Activated naive CD4-positive, alpha-beta T cell treated with anti-CD3 and anti-CD28 coated beads, Interleukin-2, amount 50 U/mL, for 16 hours (primary cell): ENCODE measurements around the gene DLG2.

Experiments used
- DNase-seq: peaks from one replicate; pipeline ENCODE4 v3.0.0-alpha.2; 2020

Gene DLG2

DNA sequence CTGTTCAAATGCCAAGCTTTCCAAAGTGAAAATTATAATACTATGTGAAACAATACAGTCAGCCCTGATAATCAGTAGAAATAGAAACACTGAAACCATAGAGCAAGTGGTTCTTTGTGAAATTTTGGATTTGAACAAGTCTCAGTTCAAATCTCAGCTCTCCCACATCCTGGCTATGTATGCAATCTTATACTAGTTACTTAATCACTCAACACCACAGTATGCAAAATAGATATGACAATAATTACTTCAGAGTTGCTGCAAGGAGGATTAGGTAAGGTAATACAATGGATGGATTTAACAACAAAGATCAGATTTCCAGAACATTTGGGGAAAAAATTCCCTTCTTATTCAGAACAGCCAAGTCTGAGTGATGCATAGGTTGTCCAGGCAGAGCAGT lies 1489.2 kb downstream of the DLG2 start:
- DNase-seq = no peak

DNA sequence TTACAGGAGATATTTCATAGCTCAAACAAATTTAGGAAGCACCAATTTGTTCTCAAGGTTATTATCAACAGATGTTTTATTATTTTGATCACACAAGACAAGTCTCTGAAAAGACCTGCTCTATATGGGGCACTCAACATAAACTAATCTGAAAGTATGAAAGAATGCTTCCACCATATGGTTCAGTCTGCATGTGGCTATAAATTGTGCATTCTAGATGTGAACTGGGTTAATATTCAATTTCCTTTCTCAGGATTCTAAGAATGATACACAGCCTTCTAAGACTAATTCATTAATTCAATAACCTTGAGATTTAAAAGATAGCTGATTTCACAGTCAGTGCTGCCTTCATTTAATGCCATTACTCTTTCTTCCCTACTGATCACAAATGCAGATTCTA lies 1489.6 kb downstream of the DLG2 start:
- no peak for DNase-seq

DNA sequence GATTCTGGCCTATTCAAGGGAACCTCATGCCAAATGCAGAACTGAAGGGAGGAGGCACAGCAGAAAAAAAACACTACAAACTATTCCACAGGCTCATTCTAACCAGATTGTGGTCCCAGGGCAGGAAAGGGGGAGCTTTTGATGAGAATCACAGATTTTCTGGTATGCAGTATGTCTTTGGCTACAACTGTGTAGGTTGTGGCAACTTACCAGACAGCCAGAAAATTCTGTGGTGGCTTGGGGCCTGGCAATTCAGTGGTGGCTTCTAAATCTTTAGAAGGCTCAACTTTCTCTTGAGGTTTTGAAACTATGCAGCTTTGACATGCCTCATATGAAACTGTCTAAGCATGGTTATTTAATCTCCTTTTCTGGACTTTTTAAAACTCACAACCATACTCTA lies 1490.2 kb downstream of the DLG2 start:
- DNase-seq = no peak

DNA sequence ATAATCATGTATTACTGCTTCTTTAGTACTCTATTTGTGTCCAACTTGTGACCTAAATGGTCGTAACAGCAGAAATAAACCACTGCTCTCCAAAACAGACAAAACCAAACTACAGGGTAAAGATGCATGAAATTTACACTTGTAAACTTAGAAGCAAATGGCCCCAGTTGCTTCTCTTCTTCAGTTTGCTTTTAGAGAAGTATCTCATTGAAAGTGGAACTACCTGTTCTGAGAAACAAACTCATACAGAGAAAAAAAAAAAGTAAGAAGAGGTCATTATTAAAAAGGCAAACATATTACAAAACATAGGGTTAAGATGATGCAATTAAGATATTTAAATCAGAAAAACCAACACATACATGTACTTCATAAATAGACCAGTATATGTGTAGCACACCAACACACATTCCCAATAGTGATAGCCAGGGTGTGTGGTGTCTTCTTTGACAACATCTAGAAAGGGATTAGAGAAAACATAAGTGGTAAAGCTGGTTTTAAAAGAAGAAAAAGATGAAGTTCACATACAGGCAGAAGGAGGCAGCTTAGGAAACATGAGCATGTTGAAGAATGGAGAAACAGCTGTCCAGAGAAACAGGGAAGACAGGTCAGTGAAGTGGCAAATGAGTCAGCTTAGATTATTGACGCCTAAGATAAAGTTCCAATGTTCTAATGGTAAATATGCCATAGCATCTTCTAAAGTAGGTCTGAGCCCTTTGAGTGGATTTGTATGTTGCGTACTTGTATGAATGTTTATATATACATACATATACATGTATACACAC lies 1496.3 kb downstream of the DLG2 start:
- no peak for DNase-seq

DNA sequence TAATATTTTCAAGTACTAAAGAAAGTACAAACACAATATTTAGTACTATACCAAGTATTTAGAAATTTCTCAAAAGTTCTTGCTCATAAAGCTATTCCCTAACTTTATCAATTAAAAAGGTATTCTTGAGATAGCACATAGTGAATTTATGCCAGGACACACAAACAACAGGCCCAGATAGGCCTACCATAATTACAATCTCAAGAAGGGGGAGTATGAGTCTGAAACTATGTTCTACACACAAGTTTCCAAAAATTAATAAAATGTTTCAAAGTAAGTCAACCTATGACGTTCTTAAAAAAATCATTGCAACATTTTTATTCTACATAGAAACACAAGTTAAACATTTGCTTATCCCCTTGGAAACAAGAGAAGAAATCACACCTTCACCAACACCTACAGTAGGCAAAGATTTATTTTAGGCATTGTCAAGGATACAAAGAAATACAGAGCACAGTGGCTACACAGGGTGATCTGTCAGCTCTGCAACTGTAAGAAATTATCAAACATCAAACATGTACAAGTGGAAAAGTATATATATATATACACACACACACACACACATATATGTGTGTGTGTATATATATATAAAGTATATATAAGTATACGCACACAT lies 1497.1 kb downstream of the DLG2 start:
- no peak for DNase-seq

DNA sequence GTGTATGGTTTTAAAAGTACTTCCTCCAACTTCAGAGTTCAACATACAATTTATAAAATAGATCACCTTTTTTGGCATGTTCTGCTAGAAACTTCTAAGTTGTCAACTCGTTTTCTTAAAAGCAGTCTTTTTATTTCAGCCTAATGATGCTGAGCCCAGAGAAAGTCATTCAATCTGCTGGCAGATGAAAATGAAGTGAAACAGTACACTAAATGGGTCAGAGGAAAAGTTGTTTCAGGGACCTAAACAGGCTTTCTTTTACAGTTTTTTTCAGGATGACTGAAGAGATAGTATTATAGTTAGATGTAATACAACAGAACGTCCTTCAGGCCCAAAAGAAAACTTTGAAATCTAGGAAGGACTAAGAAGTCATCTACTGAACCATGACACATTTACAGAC lies 1498.3 kb downstream of the DLG2 start:
- DNase-seq = no peak

DNA sequence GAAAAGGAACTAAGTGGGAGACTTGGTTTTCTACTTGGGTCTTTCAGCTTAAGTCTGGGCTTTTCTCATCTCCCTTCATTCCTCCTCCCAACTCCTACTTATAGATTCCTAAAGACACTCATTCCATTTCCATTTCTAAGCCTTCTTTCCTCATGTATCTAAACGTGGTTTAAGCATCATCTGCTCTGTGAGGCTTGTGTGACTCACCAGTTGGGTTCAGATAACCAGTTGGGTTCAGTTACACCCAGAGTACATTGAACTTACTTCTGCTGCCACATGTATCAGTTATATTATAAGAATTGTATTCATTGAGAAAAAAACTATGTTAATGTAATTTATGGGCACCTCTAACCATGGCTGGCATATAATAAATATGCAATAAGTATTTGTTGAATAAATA lies 1509.8 kb downstream of the DLG2 start:
- DNase-seq = no peak

DNA sequence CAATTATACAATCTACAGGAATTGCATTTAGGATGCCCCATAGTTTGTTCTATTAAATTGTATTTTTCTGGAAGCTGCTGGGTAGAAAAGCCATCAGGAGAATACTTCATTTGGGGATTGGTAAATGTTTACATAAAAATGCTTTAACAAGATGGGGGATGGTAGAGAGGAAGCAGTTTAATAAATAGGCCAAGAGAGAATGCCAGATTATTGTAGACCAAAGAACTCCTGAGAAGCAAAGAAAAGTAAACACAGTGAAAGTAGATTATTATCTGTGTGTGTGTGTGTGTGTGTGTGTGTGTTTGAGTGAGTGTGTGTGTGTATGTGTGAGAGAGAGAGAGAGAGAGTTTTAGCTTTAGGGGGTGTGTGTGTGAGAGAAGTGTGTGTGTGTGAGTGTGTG lies 1520.6 kb downstream of the DLG2 start:
- no peak for DNase-seq

DNA sequence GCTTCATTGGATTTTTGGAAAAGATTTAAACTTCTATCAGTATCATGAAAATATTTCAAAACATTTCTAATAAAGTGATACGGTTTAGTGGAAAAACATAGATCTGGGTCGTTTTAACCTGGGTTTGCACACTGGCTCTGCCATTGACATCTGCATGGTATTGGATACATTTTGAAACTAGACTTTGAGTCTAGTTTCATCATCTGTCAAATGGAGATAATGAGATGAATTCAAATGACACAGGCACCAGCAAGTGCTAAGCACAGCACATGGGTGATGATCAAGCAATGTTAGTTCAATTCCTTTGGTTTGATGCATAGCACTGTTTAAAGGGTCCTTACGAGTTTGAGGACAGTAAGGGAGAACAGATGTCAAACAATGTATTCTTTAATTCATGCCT lies 1522.0 kb downstream of the DLG2 start:
- no peak for DNase-seq

DNA sequence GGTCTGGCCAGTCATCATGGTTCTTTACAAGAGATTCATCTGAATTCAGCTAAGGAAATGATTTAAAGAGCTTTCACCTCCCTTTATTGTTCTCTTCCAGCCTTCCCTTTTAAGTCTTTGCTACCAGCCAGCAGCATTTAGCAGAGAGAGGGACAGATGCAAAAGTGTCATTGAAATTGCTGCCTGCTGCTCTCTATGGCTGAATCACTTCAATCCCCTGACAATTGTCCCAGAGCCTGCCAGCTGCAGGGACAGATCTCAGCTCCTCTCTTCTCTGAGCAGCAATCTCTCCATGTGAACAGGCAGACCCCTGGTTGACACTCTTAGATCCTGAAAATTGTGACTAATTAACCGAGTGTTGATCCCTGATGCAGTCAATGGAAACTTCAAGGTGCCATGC lies 1524.0 kb downstream of the DLG2 start:
- no peak for DNase-seq

DNA sequence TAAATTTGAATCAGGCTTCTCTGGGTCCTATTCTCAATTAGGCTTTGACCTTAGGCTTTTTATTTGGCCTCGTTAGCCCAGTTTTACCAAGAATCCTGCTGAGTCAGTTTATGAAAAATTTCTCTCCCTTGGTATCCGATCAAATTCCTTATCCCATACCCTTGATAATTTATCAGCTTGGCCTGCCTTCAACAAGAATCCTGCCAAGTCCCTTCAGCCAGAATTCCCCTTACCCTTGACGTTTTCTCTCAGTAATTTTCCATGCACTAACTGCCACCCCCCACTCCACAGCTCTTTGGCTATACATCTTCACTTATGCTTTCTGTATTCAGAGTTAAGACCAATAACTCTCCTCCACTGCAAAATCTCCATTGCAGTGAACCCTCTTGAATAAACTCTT lies 1530.0 kb downstream of the DLG2 start:
- no peak for DNase-seq

DNA sequence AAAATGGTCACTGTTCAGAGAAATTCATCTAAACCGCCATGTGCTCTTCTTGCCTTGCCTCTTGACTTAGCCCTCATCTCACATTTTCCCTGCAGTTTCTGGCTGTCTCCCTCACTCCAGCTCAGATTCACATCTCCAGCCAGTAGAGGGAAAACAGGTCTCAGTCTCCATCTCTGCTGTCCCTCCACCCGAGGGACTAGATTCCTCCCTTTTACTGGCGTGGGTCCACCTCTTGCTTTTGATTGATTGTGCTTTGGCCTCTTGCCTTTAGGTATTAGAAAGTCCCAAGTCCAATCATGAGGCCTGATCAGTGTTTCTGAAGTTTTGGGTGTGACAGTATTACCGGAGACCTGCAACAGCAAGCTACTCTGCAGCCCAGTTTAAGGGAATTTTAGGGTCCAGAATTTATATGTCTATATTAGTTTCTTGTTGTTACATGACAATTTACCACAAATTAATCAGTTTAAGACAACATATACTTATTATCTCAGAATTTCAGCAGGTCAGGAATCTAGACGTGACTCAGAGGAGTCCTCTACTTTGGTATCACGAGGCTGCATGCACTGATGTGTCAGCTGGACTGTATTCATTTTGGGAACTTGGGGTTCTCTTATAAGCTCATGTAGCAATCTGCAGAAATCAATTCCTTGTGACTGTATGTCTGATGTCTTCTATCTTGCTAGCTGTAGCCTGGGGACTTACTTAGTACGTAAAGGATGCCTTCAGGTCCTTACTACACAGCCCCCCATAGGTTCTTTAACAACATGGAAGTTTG lies 1535.7 kb downstream of the DLG2 start:
- no peak for DNase-seq

DNA sequence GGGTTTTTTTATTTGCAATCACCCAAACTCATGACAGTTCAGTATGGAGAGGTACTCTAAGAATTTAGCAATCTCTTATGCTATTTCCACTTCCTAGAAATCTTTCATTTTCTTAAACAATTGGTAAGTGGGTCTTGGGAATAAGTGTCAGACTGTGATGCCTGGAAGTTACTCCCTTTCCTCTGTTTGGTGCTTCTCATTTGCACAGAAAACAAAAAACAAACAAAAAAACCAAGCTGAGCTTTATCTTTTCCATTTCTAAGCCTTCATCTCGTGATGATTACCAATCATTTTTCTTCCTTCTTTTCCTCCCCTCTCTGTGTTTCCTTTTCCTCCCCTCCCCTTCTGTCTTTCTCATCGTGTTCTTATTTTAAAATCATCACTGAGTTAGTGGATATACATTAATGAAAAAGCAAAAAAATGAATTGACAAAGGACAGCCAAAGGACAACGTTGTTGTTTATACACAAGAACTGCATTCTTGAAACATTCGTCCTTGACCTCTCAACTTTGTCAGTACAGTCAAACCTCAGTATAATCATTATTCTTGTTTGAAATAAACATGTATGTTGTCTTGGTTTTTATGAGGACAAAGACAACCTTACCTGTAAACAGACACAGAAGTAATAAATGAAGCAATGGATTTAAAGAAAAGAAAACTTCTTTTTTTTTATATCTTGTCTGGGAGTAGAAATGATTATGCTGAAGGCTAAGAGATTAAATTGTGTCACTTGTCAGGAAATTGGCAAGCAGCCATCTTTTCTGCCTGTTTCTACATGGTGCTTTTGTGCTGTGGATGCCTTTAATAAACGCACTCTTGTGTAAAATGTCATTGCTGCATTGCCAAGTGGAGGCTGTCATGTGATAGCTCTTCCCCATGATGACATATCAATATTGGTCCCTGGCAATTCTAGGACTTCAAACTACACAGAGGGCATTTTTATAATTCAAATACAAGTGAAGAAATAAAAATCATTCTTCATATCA lies 1537.8 kb downstream of the DLG2 start:
- DNase-seq = no peak

DNA sequence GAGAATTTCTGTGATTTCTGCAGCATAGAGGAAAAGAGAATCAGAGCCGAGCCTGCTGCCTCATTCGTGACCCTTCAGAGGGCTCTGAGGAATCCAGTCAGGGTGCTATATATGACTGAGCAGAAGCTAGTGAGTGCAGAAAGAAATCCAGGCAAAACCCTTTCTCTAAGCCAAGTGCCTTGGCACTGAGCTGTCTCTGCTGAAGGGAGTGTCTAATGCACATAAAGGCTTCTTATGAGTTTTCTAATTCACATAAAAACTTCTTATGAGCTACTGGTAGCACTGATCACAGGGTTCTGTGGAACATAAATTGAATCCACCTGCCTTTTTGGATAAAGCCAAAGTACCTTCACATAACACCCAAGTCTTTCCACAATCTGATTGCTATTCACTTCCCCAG lies 1555.3 kb downstream of the DLG2 start:
- DNase-seq = no peak

DNA sequence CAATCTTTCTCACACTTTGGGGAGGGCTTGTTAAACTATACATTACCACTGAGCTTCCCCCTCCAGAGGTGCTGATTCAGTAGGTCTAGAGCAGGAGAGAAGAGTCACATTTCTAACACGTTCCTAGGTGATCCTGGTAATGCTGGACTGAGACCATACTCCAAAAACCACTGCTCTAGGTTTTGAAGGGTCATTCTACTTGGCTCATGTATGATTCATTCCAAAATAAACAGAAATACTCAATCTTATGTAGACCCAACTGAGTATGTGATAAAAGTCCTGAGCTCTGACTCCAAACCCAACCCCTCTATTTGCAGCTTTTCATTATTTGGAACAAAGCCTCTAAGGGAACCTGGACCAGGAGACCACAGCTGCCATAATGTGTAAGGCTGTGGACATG lies 1558.1 kb downstream of the DLG2 start:
- no peak for DNase-seq

DNA sequence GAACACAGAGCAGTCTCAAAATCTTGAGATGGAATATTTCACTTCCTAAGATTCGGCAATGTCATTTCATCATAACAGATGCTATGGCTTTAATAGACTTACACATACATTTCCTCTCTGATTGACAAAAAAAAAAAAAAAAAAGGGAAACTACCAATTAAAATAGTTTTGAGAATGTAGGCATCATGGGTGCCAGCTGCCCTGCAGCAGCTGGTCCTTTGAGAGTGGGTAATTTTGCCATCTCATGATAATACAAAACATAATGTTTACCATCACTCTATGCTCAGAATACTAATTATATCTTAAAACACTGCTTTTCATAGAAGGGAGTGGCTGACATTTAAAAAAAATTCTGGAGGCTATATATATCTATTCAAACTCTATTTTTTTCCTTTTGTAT lies 1565.4 kb downstream of the DLG2 start:
- no peak for DNase-seq

DNA sequence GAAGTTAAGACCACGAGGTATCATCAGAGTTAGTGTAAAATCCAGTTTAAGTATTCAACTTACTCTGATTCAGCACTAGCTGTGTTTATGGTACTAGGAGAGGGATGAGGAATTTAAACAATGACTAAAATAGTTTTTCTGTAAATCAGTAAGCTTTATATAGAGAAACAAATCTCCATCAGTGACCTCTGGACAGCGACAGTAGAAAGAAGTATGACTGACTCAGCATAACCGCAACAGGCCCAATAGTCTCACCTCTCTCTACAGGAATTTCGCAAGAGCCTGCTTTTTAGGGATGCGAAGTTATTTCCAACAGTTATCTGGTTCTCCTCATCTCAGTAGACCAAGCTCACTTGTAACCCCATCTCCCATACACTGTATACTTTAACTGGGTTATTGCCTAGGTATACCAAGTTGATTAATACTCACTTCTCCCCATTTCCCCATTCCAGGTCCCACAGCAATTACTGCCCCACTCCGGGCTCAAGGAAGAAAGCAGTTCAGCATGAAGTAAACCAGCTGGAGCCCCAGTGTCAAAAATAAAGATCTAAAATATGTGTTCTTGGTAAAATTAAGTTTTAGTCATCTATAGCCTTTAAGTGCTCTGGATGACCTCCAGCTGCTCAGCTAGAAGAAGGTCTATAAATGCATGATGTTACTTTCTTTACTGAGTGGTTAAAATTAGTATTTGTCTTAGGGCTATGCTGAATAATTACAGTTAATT lies 1570.3 kb downstream of the DLG2 start:
- DNase-seq = no peak

DNA sequence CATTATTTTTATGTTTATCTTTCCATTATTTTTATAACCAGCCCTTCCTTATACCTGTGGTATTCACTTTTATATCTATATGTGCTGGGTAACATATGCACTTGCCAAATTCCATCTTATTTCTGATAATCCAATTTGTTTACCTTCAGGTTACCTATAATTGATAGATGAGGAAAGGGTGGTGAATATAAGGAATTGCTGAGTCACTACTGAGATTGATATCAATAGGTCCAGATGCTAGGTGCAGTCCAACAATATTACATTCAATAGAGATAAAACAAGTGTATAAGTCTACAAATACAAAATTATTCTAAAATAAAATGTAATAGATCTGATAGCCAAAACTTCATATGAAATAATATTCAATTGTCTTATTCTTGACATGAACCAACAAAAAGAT lies 1582.0 kb downstream of the DLG2 start:
- DNase-seq = no peak

DNA sequence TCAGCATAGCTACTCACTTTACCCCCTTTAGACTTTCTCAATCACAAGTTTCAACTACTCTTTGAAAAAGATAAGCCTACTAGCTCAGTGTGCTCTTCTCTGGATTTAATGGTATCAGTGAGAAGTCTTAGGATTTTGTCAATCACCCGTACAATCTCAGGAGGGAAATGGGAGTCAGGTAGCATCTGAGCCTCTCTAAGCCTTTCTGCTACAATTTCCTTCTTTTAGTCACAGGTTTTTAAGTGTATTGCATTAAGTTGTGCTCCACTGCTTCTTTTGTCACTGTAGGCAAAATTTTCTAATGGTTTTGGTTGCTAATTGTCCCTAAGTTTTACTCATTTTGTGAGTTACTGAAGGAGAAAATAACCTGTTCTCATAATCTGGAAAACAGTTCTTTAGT lies 1582.4 kb downstream of the DLG2 start:
- no peak for DNase-seq

DNA sequence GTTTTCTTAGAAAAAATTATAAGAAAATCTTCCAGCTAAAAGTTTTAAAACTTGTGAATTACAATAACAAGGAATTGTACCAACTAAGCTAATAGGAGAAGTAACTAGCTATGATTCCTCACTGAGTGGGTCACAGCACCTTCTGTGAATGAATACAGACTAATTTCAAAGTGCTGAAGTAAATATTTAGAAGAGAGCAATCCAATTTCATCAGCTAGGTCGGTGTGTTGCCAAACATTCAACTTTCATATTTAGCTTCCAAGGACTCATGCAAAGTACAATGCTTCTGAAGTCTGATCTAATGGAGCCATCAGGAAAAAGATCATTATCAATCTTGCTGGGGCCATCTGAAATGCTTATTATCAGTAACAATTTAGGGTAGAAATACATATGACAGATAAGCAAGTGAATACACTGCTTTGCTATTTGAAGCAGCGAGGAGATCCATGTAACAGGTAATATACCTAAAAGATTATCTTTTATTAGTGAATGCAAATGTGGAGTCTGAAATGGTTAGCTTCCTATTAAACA lies 1590.4 kb downstream of the DLG2 start:
- DNase-seq = no peak

DNA sequence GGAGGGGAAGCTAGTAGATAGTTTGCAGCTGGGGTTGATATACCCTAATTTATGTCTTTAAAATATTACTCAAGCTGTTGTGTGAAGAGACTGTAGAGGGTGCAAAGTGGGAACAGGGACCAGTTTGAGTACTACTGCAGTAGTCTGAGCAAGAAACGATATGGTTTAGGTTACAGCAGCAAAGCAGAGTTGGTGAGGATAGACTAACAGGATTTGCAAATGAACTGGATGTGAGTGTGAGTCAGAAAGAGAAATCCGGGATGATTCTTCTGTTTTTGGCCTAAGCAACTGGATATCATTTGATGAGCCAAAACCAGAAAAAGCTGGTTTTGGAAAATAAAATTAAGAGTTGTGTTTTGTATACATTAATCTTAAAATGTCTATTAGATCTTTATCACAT lies 1591.5 kb downstream of the DLG2 start:
- no peak for DNase-seq

DNA sequence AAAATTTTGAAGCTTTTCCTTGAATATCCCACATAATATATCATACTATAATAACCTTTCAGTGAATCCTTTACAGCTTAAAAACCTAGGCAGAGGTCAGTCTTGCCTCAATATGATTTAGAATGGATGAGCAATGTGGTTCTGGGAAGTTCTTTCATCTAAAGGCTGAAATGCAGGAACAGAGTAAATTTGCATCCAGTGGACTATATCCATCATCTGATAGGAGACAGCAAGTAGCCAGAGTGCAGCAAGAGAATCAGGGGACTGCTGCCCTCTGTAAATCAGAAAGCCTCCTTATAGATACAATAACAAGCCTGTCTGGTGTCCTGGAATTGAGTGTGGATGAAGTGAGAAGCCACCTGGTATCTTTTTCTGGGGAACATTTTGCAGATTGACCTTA lies 1592.7 kb downstream of the DLG2 start:
- DNase-seq = no peak
